ENCODE measurements around the gene C11orf68. TPM values are rescaled to one million over a fixed set of nuclear protein-coding genes. Genes with fewer than 3 reads are reported as not detected.

Gene C11orf68
- total RNA-seq = 15.7 and 16.7 TPM in 2 replicates

GRCh38 chr11:65918211-65919140 is at the start of gene C11orf68:
Gene C11orf68, minus strand, starts transcription at chr11:65919062. Its CDS starts 31 bp downstream, at chr11:65919031.

DNA sequence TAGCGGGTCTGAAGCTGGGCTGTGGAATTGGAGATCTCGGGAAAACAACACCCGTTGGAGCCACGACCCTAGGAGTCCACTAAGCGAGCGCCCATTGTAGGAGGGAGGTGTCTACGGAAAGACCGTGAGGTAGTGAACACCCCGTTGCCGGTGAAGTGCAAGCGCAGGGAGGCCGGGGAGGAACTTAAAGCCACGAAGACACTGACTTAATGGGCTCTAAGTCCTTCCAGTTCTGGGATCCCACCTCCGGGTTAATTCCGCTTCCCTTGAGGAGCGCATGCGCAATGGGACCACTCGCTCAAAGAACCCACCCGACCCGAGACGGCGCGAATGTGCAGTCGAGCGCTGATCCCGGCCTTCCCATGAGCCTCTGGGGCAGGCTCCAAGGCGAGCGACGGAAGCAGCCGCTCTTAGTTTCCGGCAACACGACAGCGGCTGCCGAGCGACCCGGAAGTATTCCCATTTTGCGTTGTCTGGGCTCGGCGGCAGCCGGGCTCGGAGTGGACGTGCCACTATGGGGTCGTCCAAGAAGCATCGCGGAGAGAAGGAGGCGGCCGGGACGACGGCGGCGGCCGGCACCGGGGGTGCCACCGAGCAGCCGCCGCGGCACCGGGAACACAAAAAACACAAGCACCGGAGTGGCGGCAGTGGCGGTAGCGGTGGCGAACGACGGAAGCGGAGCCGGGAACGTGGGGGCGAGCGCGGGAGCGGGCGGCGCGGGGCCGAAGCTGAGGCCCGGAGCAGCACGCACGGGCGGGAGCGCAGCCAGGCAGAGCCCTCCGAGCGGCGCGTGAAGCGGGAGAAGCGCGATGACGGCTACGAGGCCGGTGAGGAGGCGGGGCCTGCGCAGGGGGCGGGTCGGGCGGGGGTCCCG is 42.6 kb upstream of the C11orf68 start, which contains the start of gene SART1:
Gene SART1, plus strand, starts transcription at position 468 of the 874 bp plus-strand sequence. Its CDS starts 47 bp downstream, at position 515.

DNA sequence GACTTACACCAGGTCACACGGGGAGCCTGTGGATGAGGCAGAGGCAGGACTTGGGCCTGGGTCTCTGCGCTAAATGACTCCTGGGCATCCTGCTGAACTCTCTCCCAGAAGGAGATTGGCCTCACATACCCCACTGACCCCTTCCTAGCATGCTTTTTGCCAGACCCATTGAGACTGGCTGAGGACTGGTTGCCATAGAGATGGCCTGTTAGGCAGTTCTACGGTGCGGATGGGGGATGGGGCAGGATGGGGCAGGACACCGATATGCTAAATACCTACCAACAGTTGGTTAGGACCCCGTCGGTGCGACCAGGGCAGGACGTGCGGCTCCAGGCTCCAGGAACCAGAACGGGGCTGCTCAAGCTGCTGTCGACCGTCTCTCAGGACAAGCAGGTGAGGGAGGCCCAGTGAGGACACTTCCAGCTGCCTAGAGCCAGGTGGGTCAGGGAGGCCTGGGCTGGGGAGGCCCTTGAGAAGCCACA is 26.6 kb upstream of the C11orf68 start, which contains the start of gene TSGA10IP:
Gene TSGA10IP, plus strand, starts transcription at position 51 of the 482 bp plus-strand sequence. Its CDS starts 196 bp downstream, at position 247.

DNA sequence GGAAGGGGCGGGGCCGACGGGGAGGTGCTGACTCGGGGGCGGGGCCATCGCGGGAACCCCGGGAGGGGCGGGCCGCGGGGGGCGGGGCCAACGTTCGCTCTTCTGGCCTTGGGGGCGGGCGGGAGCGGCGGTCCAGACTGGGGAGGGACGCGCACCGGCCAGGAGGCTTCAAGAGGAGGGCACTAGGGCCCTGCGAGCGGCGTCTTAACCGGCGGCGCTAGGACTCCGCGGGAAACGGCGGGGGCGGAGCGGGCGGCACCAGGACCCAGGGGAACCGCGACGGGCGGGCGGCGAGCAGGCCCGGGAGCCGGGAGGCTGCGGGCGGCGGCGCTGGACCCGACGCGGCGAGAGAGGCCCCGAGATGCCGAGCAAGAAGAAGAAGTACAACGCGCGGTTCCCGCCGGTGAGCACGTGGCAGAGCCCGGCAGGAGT is 295 bp upstream of the C11orf68 start, which contains the start of gene DRAP1:
Gene DRAP1, plus strand, starts transcription at position 286 of the 432 bp plus-strand sequence. Its CDS starts 76 bp downstream, at position 362.

GRCh38 chr11:65900125-65900898 is 18.6 kb downstream of the C11orf68 start, which contains the start of gene FOSL1:
Gene FOSL1, minus strand, starts transcription at chr11:65900388. Its CDS starts 49 bp downstream, at chr11:65900339.

DNA sequence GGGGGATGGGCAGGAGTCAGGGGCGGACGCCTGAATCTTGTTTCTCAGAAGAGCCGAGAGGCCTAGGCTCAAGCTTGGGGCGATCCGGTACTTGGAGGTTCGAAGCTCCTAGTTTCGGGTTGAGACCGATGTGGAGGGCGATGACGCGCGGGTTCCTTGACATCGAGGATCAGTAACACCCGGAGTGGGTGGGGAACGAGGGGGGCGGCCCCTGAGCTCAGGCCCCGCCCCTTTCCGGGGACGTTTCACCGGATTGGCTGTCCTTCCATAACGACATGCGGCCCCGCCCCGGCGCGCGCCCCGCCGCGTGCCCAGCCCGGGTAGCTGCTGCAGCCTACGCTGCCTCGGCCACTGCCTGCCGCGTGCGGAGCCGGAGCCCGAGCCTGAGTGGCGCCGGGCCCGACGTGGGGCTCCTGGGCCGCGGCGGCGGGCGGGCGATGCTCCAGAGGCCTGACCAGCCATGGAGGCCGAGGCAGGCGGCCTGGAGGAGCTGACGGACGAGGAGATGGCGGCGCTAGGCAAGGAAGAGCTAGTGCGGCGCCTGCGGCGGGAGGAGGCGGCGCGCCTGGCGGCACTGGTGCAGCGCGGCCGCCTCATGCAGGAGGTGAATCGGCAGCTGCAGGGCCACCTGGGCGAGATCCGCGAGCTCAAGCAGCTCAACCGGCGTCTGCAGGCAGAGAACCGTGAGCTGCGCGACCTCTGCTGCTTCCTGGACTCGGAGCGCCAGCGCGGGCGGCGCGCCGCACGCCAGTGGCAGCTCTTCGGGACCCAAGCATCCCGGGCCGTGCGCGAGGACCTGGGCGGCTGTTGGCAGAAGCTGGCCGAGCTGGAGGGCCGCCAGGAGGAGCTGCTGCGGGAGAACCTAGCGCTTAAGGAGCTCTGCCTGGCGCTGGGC is 28.3 kb downstream of the C11orf68 start, which contains the start of gene CCDC85B:
Gene CCDC85B, plus strand, starts transcription at position 350 of the 895 bp plus-strand sequence. Its CDS starts 111 bp downstream, at position 461.

DNA sequence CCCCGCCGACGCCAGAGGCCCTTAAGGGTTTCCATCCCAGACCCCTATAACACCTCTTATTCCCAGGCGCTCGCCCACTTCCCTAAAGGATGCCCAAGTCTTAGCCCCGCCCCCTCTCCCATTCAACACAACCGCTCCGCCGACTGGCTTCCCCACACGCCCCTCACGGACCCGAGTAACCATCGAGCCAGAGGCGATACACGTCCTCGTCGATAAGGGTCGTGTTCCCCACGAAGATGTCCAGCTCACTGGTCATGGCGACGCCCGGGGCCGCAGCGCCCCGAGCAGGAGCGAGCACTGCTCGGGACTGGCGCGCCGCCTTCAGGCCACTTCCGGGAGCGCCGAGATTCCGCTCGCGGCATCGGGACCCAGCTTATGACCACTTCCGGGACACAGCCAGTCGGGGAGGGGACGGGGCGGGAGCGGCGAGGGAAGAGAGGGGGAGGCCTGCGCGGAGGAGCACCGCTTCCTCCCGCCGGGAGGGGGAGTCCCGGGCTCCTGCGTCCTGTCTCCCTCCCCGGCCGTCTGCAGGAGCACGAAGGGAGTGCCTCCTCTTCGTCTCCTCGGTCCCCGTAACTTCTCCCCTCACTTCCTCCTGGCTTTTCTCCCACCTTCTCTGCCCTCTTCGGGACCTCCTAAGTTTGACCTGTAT is 30.6 kb downstream of the C11orf68 start, which contains the start of gene FIBP:
Gene FIBP, minus strand, starts transcription at position 309 of the 652 bp plus-strand sequence. Its CDS starts 53 bp downstream, at position 256.

GRCh38 chr11:65879617-65880016 is 39.2 kb downstream of the C11orf68 start, which contains the start of gene CTSW:
Gene CTSW, plus strand, starts transcription at chr11:65879837. Its CDS starts 18 bp downstream, at chr11:65879855.

GRCh38 chr11:65872586-65873317 is 46.1 kb downstream of the C11orf68 start, which contains the start of gene EFEMP2:
Gene EFEMP2, minus strand, starts transcription at chr11:65872800. Its CDS starts 446 bp downstream, at chr11:65872354.

Other genes starting within 250 kb of the C11orf68 start
- 37.0 and 43.6 TPM in 2 replicates for gene KAT5, start 206.8 kb downstream of the C11orf68 start, total RNA-seq
- 52.2 and 55.8 TPM in 2 replicates for gene RNASEH2C, start 198.3 kb downstream of the C11orf68 start, total RNA-seq
- 8.0 and 8.5 TPM in 2 replicates for gene AP5B1, start 138.1 kb downstream of the C11orf68 start, total RNA-seq
- gene OVOL1, start 132.0 kb downstream of the C11orf68 start, total RNA-seq = not detected in 2 replicates
- gene SNX32, start 85.1 kb downstream of the C11orf68 start, total RNA-seq = 0.22 and 0.52 TPM in 2 replicates
- 806 and 989 TPM in 2 replicates for gene CFL1, start 60.9 kb downstream of the C11orf68 start, total RNA-seq
- gene MUS81, start 58.6 kb downstream of the C11orf68 start, total RNA-seq = 31.1 and 35.2 TPM in 2 replicates
- gene EFEMP2, start 46.3 kb downstream of the C11orf68 start, total RNA-seq = 26.3 and 28.1 TPM in 2 replicates
- 0.17 and 0.33 TPM in 2 replicates for gene CTSW, start 39.2 kb downstream of the C11orf68 start, total RNA-seq
- 135 and 155 TPM in 2 replicates for gene FIBP, start 30.6 kb downstream of the C11orf68 start, total RNA-seq
- gene CCDC85B, start 28.4 kb downstream of the C11orf68 start, total RNA-seq = 34.1 and 38.2 TPM in 2 replicates
- 0.76 and 1.5 TPM in 2 replicates for gene FOSL1, start 18.7 kb downstream of the C11orf68 start, total RNA-seq
- gene DRAP1, start 364 bp upstream of the C11orf68 start, total RNA-seq = 94.6 and 110 TPM in 2 replicates
- gene TSGA10IP, start 26.4 kb upstream of the C11orf68 start, total RNA-seq = not detected in 2 replicates
- gene SART1, start 42.7 kb upstream of the C11orf68 start, total RNA-seq = 33.8 and 34.3 TPM in 2 replicates
- gene EIF1AD, start 83.1 kb upstream of the C11orf68 start, total RNA-seq = 25.1 and 27.2 TPM in 2 replicates
- gene BANF1, start 83.4 kb upstream of the C11orf68 start, total RNA-seq = 17.5 and 20.4 TPM in 2 replicates
- gene CST6, start 92.9 kb upstream of the C11orf68 start, total RNA-seq = 0.11 and 0.34 TPM in 2 replicates
- 0.26 TPM in 1 of 2 replicates, not detected in the other for gene CATSPER1, start 107.4 kb upstream of the C11orf68 start, total RNA-seq
- gene GAL3ST3, start 130.1 kb upstream of the C11orf68 start, total RNA-seq = 0.09 and 0.11 TPM in 2 replicates
- gene SF3B2, start 133.3 kb upstream of the C11orf68 start, total RNA-seq = 69.2 and 74.9 TPM in 2 replicates
- 19.5 and 30.9 TPM in 2 replicates for gene PACS1, start 151.2 kb upstream of the C11orf68 start, total RNA-seq

All from dermis lymphatic vessel endothelial cell (primary cell).